ENCODE measurements around the gene VAC14. TPM values are rescaled to one million over a fixed set of nuclear protein-coding genes. Genes with fewer than 3 reads are reported as not detected.
"Not testable (repeated sequence)": the region's sequence is repeated elsewhere in the genome, so short reads cannot be mapped to it uniquely, and the experiment has no call there.

Gene VAC14
- total RNA-seq, 1 donor from 2014 or later, result 52.2 TPM

GRCh38 chr16:70674221-70675014 is 126.5 kb downstream of the VAC14 start:
- no peak for TF ChIP-seq CTCF (IDR thresholded peaks at IDR 0.05)
- no peak for DNase-seq
- Histone ChIP-seq H3K27ac (no peak overlapping the region), H3K27me3 (no peaks in the 10 kb centered on the region), H3K4me1 (no peaks in the 10 kb centered on the region), H3K36me3 (peaks cover 88% of the 10 kb centered on the region), H3K9me3 (no peaks in the 10 kb centered on the region), H3K4me3 (no peak overlapping the region)
- no peak for ATAC-seq
- intact Hi-C loops (cut with DNase I), result loop anchor here (10.0 kb wide), 1 partner anchor 100 kb away; no protein-coding TSS in a partner anchor

- H3K27ac ChIP-seq, H3K4me3 ChIP-seq, DNase-seq, H3K4me1 ChIP-seq, ATAC-seq, H3K27me3 ChIP-seq, H3K9me3 ChIP-seq: not testable (repeated sequence)
- peaks cover 80% of the 10 kb centered on the region for H3K36me3 ChIP-seq
- intact Hi-C loops (cut with DNase I), result loop anchor here (10.0 kb wide), 1 partner anchor 104 kb away; no protein-coding TSS in a partner anchor
These were observed 130.0 kb downstream of the VAC14 start for GRCh38 chr16:70670938-70671337.

GRCh38 chr16:70670175-70670574 is 130.8 kb downstream of the VAC14 start:
- no peak for DNase-seq
- no peak overlapping the region for H3K27ac ChIP-seq
- no peaks in the 10 kb centered on the region for H3K4me1 ChIP-seq
- peaks cover 80% of the 10 kb centered on the region for H3K36me3 ChIP-seq
- intact Hi-C loops (cut with DNase I), result loop anchor here (10.0 kb wide), 1 partner anchor 105 kb away; no protein-coding TSS in a partner anchor
- no peaks in the 10 kb centered on the region for H3K27me3 ChIP-seq
- no peak for TF ChIP-seq CTCF (IDR thresholded peaks at IDR 0.05)
- no peaks in the 10 kb centered on the region for H3K9me3 ChIP-seq
- ATAC-seq, result no peak
- no peak overlapping the region for H3K4me3 ChIP-seq

GRCh38 chr16:70665806-70666735 is 134.9 kb downstream of the VAC14 start:
- Histone ChIP-seq H3K4me3 (no peak overlapping the region), H3K9me3 (no peaks in the 10 kb centered on the region), H3K36me3 (peaks cover 75% of the 10 kb centered on the region), H3K27me3 (no peaks in the 10 kb centered on the region), H3K4me1 (no peaks in the 10 kb centered on the region), H3K27ac (no peak overlapping the region)
- TF ChIP-seq CTCF (IDR thresholded peaks at IDR 0.05), result no peak
- no peak for ATAC-seq
- DNase-seq, result peak; percentile 53
- intact Hi-C loops (cut with DNase I), result no loop called here

- intact Hi-C loops (cut with DNase I), result no loop called here
- Histone ChIP-seq H3K27me3 (no peaks in the 10 kb centered on the region), H3K27ac (no peak overlapping the region), H3K4me1 (no peaks in the 10 kb centered on the region), H3K36me3 (peaks cover 67% of the 10 kb centered on the region), H3K4me3 (no peak overlapping the region), H3K9me3 (no peaks in the 10 kb centered on the region)
- peak; percentile 5 for ATAC-seq
- no peak for TF ChIP-seq CTCF (IDR thresholded peaks at IDR 0.05)
- peak; percentile 55 for DNase-seq
These were observed 135.8 kb downstream of the VAC14 start for GRCh38 chr16:70665113-70665694.

All from upper lobe of right lung (tissue), 1 donor.